GM18499 (cell line): ENCODE results near the gene ZNF689.
"Not testable (repeated sequence)": the region's sequence is repeated elsewhere in the genome, so short reads cannot be mapped to it uniquely, and the experiment has no call there.

Experiments
- ATAC-seq: cut with Tn5 transposase; IDR thresholded peaks from one replicate; pipeline ENCODE4 v1.9.1; 2021; ENCODE audit warnings: moderate number of reproducible peaks; ENCODE audit not compliant: insufficient read depth, unreplicated experiment

The ZNF689 gene

DNA sequence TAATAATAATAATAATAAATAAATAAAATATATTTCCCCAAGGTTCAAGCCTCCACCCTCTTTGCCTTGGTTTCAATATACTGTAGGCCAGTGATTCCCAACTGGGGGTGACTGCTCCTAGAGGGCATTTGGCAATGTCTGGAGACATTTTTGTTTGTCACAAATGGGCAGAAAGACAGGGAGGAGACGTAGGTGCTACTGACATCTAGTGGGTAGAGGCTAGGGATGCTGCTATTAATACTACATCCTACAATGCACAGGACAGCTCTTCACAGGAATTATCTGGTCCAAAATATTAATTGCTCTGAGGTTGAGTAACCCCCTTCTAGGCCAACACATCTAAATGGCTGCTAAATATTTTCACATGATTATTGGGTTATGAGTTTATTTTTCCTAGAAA, 27.8 kb upstream of the ZNF689 start:
- no peak for ATAC-seq

GRCh38 chr16:30637139-30637538, 26.9 kb upstream of the ZNF689 start:
- not testable (repeated sequence) for ATAC-seq

DNA sequence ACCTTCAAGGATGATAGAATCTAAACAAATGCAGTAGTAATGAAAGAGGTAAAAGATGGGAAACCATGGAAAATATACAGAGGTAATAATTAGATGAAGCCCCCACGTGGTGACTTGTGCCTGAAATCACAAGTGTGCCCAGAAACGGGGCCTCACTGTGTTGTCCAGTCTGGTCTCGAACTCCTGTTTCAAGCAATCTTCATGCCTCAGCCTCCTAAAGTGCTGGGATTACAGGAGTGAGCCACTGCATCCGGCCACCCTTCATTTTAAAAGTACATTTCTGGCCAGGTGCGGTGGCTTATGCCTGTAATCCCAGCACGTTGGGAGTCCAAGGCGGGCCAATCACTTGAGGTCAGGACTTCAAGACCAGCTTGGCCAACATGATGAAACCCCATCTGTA, 26.4 kb upstream of the ZNF689 start:
- ATAC-seq, result no peak

DNA sequence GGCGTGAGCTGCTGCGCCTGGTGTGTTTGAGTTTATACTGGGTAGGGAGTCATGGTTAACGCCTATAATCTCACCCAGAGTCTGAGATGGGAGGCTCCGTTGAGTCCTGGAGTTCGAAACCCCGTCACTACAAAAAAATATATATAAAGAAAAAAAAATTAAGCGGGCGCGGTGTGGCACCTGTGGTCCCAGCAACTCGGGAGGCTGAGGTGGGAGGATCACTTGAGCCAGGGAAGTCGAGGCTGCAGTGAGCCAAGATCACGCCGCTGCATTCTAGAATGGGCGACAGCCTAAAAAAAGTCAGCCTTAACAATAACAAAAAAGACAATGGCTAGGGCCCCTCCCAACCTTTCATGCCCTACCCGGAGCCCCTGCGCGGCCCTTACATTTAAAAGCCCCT, 23.3 kb upstream of the ZNF689 start:
- no peak for ATAC-seq

DNA sequence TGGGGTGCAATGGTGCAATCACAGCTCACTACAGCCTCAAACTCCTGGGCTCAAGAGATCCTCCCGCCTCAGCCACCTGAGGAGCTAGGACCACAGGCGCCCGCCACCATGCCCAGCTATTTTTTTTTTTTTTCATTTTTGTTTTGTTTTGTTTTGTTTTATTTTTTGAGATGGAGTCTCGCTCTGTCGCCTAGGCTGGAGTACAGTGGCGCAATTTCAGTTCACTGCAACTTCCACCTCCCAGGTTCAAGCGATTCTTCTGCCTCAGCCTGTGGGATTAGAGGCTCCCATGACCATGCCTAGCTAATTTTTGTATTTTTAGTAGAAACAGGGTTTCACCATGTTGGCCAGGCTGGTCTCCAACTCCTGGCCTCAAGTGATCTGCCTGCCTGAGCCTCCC, 22.3 kb upstream of the ZNF689 start:
- ATAC-seq, result not testable (repeated sequence)

DNA sequence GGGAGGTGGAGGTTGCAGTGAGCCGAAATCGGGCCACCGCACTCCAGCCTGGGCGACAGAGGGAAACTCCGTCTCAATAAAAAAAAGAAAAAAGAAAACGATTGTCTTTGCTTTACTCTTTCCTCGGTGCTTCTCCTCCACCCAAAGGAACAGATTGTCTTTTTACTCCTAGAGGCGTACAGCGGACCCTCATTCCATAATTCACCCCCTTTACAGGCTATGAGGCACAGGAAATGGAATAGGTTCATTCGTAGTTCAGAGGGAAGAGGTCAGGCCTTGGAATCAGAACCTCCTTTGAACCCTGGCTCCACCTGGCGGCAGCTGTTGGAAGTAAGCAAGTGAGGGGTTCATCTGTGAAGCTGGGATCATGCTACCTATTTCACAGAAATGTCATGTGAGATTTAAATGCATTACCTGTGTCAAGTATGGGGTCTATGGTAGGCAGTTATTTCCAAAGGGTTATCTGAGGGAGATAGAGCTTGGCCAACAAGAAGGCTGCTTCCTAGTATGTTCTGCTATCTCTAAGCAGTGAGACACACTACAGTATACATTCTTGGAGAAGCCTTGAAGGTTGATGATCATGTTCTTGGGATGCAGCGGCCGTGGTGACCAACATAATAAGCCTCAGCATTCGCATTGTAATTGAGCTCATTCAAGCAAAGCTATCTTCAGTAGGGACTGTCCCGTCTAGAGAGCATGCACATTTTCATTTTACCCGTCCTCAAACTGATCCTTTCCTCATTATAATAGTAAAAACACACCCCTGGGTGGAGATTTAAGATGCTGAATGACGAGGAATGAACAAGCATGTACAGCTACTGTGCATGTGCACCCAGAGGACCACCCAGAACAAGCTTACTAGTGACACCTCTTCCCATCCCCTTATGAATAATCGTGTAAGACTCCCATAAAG, 18.7 kb upstream of the ZNF689 start:
- ATAC-seq, result no peak

DNA sequence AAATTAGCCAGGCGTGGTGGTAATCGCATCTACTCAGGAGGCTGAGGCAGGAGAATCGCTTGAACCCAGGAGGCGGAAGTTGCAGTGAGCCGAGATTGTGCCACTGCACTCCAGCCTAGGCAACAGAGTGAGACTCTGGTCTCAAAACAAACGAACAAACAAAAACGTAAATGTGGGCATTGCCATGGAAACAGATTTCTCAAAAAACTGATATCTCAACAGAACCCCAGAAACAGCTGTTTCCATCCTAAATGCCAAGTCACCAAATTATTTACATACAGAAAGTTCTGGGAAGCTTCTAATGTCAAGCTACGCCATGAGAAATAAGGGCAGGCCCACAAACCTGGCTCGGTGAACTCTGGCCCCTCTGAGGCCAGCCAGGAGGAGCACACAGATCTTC, 16.0 kb upstream of the ZNF689 start:
- ATAC-seq, result no peak

DNA sequence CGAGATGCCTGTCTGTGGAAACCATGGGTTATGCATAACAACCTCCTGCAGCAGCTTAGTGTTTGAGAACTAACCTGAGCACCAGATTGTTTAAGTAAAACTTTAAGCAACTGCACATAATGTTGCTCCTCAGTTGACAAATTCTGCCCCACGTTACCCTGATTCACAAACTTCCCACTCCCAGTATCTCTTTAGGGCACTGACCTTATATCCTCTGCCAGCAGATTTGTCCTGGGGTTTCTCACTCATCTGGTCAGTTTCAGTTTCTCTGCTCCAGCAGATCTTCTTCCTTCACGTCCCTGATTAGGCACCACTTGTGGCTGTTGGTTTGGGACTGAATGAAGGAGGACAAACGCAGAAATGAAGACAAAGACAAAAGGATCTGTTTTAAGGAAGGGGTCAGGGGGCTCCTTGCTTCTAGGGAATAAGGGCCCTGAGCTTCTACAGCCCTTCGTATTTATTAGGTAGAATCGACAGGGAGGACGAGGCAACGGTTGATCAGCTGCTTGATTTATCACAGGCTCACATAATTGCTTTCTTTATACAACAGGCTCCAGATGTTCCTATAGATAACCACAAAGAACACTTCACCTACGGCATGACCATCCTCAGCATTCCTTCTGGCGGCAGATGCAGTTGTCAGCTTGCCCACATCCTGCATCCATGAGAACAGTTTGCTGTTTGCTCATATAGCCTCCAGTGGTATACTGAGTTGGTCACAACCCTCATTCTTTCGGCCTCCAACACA, 13.5 kb upstream of the ZNF689 start:
- ATAC-seq, result no peak

GRCh38 chr16:30622455-30623032, 12.4 kb upstream of the ZNF689 start:
- ATAC-seq, result no peak

DNA sequence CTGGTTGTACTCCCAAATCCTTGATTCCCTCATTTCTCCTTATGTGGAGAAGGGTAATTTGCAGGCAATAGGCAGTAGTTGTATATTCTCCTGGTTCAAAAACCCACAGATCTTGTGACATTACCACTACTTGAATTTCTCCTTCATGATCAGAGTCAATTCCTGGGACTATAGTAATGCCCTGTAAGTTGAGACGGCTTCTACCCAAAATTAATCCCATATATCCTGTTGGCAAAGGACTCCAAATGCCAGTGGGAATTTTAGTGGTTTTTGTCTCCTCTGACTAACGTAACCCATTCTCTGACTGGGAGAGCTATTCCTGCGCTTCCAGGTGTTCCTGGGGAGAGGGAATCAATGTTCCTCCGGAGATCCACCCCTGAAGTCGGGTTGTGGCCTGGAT, 11.6 kb upstream of the ZNF689 start:
- no peak for ATAC-seq

DNA sequence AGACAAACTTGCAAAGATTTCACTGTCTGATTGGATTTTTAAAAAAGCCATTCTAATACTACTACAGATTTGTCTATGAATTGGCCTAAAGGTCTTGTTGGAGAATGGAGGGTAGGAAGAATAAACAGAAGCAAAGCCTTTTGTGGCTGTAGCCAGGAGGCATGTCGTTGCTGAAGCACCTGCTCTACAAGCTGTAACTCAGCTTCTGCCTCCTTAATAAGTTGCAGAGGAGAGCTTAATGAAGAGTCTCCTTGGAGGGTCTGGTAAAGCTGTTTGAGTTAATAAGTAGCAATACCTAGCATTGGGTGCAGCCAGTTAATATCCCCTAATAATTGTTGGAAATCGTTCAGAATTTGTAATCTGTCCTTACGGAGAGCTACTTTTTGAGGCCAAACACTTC, 10.0 kb upstream of the ZNF689 start:
- ATAC-seq, result no peak

- no peak for ATAC-seq
These were observed 9.4 kb upstream of the ZNF689 start for GRCh38 chr16:30619638-30620037.

- ATAC-seq, result no peak
These were observed 9.0 kb upstream of the ZNF689 start for GRCh38 chr16:30619202-30619601.

DNA sequence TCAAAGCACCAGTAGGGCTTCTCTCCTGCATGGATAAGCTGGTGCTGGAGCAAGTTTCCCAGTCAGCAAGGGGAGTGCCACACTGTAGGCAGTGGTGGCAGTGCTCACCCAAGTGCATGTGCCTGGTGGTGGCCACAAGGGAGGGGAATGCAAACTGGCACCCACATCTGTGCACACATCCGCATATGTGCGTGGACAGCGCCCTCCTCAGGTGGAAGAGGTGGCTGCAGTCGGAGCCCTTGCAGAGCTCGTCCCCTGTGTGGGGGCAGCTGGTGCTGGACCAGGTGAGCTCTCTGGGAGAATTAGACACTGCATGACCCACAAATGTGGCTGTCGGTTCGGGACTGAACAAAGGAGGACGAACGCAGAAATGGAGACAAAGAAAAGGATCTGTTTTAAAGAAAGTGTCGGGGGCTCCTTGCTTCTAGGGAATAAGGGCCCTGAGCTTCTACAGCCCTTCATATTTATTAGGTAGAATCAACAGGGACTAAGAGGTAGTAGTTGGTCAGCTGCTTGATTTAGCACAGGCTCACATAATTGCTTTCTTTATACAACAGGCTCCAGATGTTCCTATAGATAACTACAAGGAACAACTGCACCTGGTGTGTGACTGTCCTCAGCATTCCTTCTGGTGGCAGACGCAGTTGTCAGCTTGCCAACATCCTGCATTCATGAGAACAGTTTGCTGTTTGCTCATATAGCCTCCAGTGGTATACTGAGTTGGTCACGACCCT, 5.3 kb upstream of the ZNF689 start:
- ATAC-seq, result no peak

DNA sequence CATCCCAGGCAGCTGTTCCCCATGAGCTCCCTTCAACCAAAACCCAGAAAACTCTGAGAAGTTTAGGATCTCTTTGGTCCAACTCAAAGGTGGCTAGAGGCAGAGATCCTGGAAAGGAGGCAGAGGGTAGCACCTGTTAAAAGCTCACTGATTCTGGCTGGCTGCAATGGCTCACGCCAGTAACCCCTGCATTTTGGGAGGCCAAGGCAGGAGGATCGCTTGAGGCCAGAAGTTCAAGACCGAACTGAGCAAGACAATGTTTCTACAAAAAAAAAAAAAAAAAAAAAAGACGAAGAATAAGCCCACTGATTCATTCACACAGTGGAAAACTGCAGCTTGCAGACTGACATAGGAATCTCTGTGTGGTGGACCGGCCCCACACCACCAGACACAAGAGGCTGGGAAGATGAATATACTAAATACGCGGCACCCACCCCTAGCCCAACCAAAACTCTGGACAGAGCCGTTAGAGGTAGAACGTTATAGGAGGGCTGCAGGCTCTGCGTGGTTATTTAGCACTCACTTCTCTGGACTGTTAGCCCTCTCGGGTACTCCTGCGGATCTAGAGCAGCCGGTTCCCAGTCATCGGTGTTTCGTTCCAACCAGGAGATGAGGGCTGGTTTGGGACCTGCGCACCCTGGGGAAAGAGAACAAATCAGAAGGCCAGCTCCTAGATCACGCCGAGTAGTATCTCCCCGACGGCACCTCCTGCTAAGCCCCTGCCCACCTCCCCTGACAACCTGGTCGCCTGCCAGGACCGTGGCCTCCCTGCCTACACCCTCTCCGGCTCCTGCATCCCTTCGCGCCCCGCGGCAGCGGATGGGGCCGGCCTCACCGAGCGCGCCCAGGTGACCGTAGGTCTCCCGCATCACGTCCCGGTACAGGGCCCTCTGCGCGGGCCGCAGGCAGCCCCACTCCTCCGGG, 925 bp downstream of the ZNF689 start:
- no peak for ATAC-seq

DNA sequence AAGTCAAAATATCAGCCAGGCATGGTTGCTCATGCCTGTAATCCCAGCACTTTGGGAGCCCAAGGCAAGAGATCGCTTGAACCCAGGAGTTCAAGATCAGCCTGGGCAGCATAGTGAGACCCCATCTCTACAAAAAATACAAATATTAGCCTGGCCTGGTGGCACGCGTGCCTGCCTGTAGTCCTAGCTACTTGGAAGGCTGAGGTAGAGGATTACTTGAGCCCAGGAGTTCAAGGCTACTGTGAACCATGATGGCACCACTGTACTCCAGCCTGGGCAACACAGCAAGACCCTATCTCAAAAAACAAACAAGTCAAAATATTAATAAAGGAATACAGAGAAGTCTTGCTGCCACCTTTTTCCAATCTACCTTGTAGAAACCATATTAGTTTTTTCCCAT, 4.2 kb downstream of the ZNF689 start:
- no peak for ATAC-seq

GRCh38 chr16:30605158-30605557, 5.0 kb downstream of the ZNF689 start:
- ATAC-seq, result no peak

DNA sequence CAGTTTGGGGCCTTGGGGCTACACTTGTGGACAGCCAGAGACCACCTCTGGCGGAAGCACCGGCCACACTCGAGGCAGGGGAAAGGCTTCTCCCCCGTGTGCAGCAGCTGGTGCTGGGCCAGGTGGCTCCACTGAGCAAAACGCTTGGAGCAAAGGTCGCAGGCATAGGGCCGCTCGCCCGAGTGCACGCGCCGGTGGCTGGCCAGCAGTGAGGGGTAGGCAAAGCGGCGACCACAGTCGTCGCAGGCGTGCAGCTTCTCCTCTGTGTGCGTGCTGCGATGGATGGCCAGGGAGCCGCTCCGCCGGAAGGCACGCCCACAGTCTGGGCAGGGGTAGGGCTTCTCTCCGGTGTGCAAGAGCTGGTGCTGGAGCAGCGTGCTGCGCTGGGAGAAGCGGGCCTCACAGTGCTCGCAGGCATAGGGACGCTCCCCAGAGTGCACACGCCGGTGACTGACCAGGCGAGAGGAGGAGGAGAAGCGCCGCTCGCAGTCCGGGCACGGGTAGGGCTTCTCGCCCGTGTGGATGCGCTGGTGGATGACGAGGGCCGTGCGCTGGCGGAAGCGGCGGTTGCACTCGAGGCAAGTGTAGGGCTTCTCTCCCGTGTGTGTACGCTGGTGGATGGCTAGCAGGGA, 5.8 kb downstream of the ZNF689 start:
- no peak for ATAC-seq

DNA sequence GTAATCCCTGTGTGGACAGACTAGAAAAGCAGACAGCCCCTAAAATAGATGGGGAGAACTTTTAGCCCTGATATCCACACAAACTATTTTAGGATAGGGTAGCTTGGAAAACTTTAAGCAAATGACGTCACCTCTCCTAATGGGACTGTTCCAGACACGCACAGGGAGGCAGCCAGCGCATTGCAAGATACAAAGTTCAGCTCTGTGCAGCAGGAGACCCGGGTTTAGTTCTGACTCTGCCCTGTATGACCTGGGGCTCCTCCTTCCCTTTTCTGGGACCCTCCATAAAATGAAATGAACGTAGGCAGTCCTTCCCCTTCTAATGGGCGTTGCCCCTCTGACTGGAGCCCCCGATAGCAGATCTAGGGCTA, 6.3 kb downstream of the ZNF689 start:
- no peak for ATAC-seq
